Brain microvascular endothelial cell (primary cell): ENCODE results near the gene CASS4.

Source experiments
- DNase-seq: peaks from one replicate; pipeline ENCODE4 v3.0.0-alpha.2; 2020
- H3K27ac ChIP-seq: fragments of 250-450 bp; sonication (Bioruptor Pico); 2 replicates; pipeline ENCODE4 v1.5.1; 2020; ENCODE audit warnings: mild to moderate bottlenecking, moderate library complexity
- H3K27me3 ChIP-seq: fragments of 250-450 bp; sonication (Bioruptor Pico); replicated peaks from 2 replicates; pipeline ENCODE4 v1.5.1; 2020; ENCODE audit warnings: mild to moderate bottlenecking
- H3K36me3 ChIP-seq: fragments of 250-450 bp; sonication (Bioruptor Pico); replicated peaks from 2 replicates; pipeline ENCODE4 v1.5.1; 2020; ENCODE audit warnings: mild to moderate bottlenecking
- H3K4me3 ChIP-seq: 2 replicates; pipeline ENCODE4 v1.5.1; 2011; ENCODE audit warnings: low read depth, mild to moderate bottlenecking, control low read depth, low read length, moderate library complexity
- in situ Hi-C: cut with HindIII; loops from 2 replicates; pipeline ENCODE4 v1.10.0; 2017; ENCODE audit warnings: low sequenced_read_pairs, low pct_ligation_motif_present
- TF ChIP-seq, protein P1 (sequence below): IDR thresholded peaks from 2 replicates; pipeline ENCODE4 v1.5.1; 2011; ENCODE audit warnings: low read depth, mild to moderate bottlenecking, moderate library complexity, low read length, control low read depth, inconsistent platforms; ENCODE audit errors: missing control alignments

CASS4 gene

DNA sequence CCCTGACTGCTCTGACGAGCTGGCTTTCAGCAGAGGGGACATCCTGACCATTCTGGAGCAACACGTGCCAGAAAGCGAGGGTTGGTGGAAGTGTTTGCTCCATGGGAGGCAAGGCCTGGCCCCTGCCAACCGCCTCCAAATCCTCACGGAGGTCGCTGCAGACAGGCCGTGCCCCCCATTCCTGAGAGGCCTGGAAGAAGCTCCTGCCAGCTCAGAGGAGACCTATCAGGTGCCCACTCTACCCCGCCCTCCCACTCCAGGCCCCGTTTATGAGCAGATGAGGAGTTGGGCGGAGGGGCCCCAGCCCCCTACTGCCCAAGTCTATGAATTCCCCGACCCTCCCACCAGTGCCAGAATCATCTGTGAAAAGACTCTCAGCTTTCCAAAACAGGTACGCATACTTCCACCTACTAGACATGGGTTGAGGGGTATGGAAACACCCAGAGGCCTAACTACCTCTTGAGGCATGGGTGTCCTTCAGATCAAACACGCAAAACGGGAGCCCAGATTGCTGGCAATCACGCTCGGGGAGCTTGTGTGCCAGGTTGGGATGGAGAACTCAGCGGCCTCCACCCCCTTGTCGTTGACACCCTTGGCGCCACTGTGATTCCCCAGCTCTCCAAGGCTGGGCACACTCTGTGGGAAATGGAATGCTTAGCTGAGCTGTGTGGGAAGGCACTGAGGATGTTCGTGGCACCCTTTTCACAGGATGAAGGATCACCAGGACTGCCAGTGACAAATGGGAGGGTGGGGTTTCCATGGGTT lies 25.3 kb downstream of the CASS4 start:
- in situ Hi-C loops, result no loop called here
- TF ChIP-seq, protein P1, sequence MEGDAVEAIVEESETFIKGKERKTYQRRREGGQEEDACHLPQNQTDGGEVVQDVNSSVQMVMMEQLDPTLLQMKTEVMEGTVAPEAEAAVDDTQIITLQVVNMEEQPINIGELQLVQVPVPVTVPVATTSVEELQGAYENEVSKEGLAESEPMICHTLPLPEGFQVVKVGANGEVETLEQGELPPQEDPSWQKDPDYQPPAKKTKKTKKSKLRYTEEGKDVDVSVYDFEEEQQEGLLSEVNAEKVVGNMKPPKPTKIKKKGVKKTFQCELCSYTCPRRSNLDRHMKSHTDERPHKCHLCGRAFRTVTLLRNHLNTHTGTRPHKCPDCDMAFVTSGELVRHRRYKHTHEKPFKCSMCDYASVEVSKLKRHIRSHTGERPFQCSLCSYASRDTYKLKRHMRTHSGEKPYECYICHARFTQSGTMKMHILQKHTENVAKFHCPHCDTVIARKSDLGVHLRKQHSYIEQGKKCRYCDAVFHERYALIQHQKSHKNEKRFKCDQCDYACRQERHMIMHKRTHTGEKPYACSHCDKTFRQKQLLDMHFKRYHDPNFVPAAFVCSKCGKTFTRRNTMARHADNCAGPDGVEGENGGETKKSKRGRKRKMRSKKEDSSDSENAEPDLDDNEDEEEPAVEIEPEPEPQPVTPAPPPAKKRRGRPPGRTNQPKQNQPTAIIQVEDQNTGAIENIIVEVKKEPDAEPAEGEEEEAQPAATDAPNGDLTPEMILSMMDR, result no peak
- H3K27me3 ChIP-seq, result no peaks in the 10 kb centered on the region
- no peak overlapping the region for H3K27ac ChIP-seq
- H3K36me3 ChIP-seq, result no peaks in the 10 kb centered on the region
- no peak overlapping the region for H3K4me3 ChIP-seq
- DNase-seq, result no peak

DNA sequence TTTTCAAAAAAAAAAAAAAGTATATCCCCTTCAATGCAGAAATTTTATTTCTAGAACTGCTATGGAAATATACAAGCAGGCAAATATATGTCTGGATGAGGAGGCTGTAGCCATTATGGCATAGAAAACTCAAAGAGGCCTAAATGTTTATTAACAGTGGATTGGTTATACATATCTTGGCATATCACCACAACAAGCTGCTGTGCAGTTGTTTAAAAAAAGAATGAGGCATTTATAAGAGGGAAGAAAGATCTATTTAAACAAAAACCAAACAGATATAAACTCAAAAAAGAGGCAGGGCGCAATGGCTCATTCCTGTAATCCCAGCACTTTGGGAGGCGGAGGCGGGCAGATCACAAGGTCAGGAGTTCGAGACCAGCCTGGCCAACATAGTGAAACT lies 26.2 kb downstream of the CASS4 start:
- DNase-seq, result no peak
- H3K36me3 ChIP-seq, result no peaks in the 10 kb centered on the region
- H3K4me3 ChIP-seq, result no peak overlapping the region
- no peaks in the 10 kb centered on the region for H3K27me3 ChIP-seq
- in situ Hi-C loops, result no loop called here
- no peak overlapping the region for H3K27ac ChIP-seq
- TF ChIP-seq, protein P1, result no peak

GRCh38 chr20:56439771-56440291 lies 27.8 kb downstream of the CASS4 start:
- H3K27ac ChIP-seq, result peak overlapping the region; percentile 87
- H3K36me3 ChIP-seq, result no peaks in the 10 kb centered on the region
- no peaks in the 10 kb centered on the region for H3K27me3 ChIP-seq
- DNase-seq, result peak; percentile 96
- in situ Hi-C loops, result no loop called here
- TF ChIP-seq, protein P1, result no peak
- no peak overlapping the region for H3K4me3 ChIP-seq

DNA sequence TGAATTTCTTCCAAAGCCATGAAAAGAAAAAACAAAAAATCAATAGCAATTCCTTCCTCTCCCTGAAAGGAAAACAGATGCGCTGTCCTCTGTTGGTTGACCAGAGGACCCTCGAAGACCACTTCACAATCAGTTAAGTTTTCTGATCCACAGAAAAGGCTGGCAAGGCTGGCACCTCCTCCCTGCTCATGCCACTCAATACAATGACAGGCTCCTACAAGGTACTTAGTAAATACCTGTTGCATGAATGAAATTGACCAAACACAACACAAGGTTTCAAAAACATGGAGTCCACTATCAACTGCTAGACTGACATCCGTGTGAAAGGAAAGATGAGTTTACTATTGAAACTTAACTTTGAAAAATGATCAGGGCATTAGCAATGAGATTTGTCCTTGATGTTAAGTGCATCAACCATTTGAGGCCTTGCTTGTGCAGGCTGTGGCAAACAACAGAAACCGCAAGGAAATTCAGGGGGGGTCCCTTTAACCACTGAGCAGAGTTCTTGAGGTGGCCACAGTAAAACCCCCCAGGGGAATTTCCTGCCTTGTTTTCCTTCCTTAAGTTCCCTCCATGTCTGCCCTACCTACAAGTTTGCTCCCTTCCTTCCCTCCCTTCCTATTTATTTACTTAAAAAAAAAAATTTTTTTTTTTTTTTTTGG lies 28.4 kb downstream of the CASS4 start:
- in situ Hi-C loops, result no loop called here
- H3K4me3 ChIP-seq, result no peak overlapping the region
- no peak for DNase-seq
- H3K27ac ChIP-seq, result peak overlapping the region; percentile 87
- H3K36me3 ChIP-seq, result no peaks in the 10 kb centered on the region
- TF ChIP-seq, protein P1, result no peak
- no peaks in the 10 kb centered on the region for H3K27me3 ChIP-seq

DNA sequence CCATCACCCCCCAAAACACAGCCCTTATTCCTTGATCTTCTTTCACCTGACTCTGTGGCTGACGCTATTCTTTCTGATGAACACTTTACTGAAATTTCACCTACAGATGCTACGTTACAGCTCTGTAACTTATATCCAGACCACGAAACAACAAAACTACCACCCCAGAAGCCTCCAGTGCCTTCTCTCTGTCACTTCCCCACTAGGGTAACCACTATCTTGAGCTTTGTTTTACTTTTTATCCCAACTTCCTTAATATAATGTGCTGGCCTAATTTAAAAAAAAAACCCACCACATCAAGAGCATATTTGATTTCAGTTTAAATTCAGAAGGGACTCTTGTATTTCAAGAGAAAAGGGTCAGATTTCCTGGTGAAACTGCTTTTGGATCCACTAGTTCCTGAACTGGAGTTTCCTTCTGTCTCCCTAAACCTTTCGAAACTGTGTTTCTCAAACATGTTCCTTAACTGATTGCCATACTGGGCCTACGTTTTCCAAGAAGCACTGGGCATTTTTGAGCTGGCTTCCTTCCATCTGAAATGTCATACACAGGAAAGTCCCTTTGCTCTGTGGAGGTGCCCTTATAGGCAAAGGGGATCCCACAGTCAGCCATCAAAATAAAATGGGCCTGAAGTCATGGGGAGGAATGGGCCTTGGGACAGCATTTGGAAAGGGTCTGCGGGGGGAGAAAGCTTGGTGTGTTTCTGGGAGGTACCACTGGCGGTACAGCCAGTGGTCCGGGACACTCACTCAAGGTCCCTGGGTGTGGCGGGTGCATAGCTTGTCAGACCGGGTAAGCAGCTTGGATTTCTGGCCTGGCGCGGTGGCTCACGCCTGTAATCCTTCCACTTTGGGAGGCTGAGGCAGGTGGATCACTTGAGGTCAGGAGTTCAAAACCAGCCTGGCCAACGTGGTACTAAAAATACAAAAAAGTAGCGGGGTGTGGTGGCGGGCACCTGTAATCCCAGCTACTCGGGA lies 30.6 kb downstream of the CASS4 start:
- H3K27ac ChIP-seq, result no peak overlapping the region
- H3K36me3 ChIP-seq, result no peaks in the 10 kb centered on the region
- no peak overlapping the region for H3K4me3 ChIP-seq
- TF ChIP-seq, protein P1, result no peak
- no peaks in the 10 kb centered on the region for H3K27me3 ChIP-seq
- DNase-seq, result no peak
- in situ Hi-C loops, result no loop called here
